ENCODE data around the gene NAA30.

The NAA30 gene

GRCh38 chr14:57400556-57401494 is 10.4 kb downstream of the NAA30 start:
- no peak for TF ChIP-seq CTCF (IDR thresholded peaks at IDR 0.05; ENCODE audit: poor library complexity, severe bottlenecking)
- no peak for ATAC-seq (ENCODE audit: low read depth)
- Histone ChIP-seq H3K9me3 (ENCODE audit: severe bottlenecking) (no peaks in the 10 kb centered on the region), H3K4me1 (ENCODE audit: insufficient read depth, poor library complexity, severe bottlenecking) (peaks cover 8% of the 10 kb centered on the region), H3K27ac (ENCODE audit: poor library complexity, severe bottlenecking) (no peak overlapping the region), H3K27me3 (ENCODE audit: insufficient read depth, poor library complexity, severe bottlenecking) (no peaks in the 10 kb centered on the region), H3K4me3 (ENCODE audit: severe bottlenecking) (no peak overlapping the region), H3K36me3 (ENCODE audit: low read depth) (peaks cover 98% of the 10 kb centered on the region)
- DNase-seq (ENCODE audit: low spot score): no peak

GRCh38 chr14:57401501-57401900 is 11.1 kb downstream of the NAA30 start:
- Histone ChIP-seq H3K4me3 (ENCODE audit: severe bottlenecking) (no peak overlapping the region), H3K27ac (ENCODE audit: poor library complexity, severe bottlenecking) (no peak overlapping the region), H3K36me3 (ENCODE audit: low read depth) (peaks cover 91% of the 10 kb centered on the region), H3K9me3 (ENCODE audit: severe bottlenecking) (no peaks in the 10 kb centered on the region), H3K27me3 (ENCODE audit: insufficient read depth, poor library complexity, severe bottlenecking) (no peaks in the 10 kb centered on the region), H3K4me1 (ENCODE audit: insufficient read depth, poor library complexity, severe bottlenecking) (peaks cover 8% of the 10 kb centered on the region)
- DNase-seq (ENCODE audit: low spot score) (no peak), ATAC-seq (ENCODE audit: low read depth) (no peak)
- no peak for TF ChIP-seq CTCF (IDR thresholded peaks at IDR 0.05; ENCODE audit: poor library complexity, severe bottlenecking)

GRCh38 chr14:57402173-57402852 is 11.9 kb downstream of the NAA30 start:
- ATAC-seq (ENCODE audit: low read depth): no peak
- Histone ChIP-seq H3K27me3 (ENCODE audit: insufficient read depth, poor library complexity, severe bottlenecking) (no peaks in the 10 kb centered on the region), H3K36me3 (ENCODE audit: low read depth) (peaks cover 83% of the 10 kb centered on the region), H3K9me3 (ENCODE audit: severe bottlenecking) (no peaks in the 10 kb centered on the region), H3K4me1 (ENCODE audit: insufficient read depth, poor library complexity, severe bottlenecking) (peaks cover 8% of the 10 kb centered on the region), H3K4me3 (ENCODE audit: severe bottlenecking) (no peak overlapping the region), H3K27ac (ENCODE audit: poor library complexity, severe bottlenecking) (no peak overlapping the region)
- DNase-seq (ENCODE audit: low spot score): no peak
- no peak for TF ChIP-seq CTCF (IDR thresholded peaks at IDR 0.05; ENCODE audit: poor library complexity, severe bottlenecking)

GRCh38 chr14:57403521-57403864 is 13.1 kb downstream of the NAA30 start:
- no peak for DNase-seq (ENCODE audit: low spot score)
- no peak overlapping the region for H3K27ac ChIP-seq (ENCODE audit: poor library complexity, severe bottlenecking)
- peaks cover 8% of the 10 kb centered on the region for H3K4me1 ChIP-seq (ENCODE audit: insufficient read depth, poor library complexity, severe bottlenecking)
- H3K27me3 ChIP-seq (ENCODE audit: insufficient read depth, poor library complexity, severe bottlenecking): no peaks in the 10 kb centered on the region
- ATAC-seq (ENCODE audit: low read depth): no peak
- peaks cover 74% of the 10 kb centered on the region for H3K36me3 ChIP-seq (ENCODE audit: low read depth)
- no peak overlapping the region for H3K4me3 ChIP-seq (ENCODE audit: severe bottlenecking)
- no peaks in the 10 kb centered on the region for H3K9me3 ChIP-seq (ENCODE audit: severe bottlenecking)
- no peak for TF ChIP-seq CTCF (IDR thresholded peaks at IDR 0.05; ENCODE audit: poor library complexity, severe bottlenecking)

All from RWPE2 (cell line).